ENCODE results near the gene HSPG2. TPM values are rescaled to one million over a fixed set of nuclear protein-coding genes. Genes with fewer than 3 reads are reported as not detected.

HSPG2 gene
- total RNA-seq, 2 experiments from 2014 or later, result 1.6 to 4.7 TPM

DNA sequence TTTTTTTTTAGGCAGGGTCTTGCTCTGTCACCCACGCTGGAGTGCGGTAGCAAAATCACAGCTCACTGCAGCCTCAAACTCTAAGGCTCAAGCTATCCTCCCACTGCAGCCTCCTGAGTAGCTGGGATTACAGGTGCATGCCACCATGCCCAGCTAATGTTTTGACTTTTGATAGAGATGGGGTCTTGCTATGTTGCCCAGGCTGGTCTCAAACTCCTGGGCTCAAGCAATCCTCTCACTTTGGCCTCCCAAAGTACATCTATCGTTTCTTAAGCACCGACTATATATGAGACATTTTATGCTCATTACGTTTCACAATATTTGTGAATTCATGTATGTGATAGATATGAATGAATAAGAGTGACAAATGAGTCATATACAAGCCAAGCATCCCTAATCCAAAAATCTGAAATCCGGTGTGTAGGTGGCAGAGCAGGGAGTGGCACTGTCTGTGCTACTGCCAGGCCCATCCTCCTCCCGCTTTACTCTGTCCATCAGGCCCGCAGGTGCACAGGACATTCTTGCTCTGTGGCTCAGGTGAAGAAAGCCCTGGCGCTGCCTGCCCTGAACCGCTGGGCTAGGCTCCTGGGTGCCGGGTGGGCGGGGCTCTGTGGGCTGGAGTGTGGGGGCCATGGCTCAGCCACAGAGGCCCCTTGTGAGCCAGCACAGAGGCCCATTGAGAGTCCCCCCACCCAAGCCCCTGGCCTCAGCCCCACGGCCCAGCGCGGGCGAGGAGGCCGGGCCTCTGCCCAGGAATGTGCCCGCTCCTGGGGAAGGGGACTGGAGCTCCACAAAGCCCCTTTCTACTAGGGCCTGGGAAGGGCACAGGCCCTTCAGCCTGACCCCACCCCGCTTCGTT, 45.3 kb downstream of the HSPG2 start:
- no peaks in the 10 kb centered on the region for H3K9me3 ChIP-seq (ENCODE audit: low read length)
- ChIA-PET POLR2A (no interaction called here), CTCF (ENCODE audit: unreplicated experiment) (no interaction called here)
- H3K79me2 ChIP-seq (ENCODE audit: insufficient read depth, low read depth, low read length), result no peaks in the 10 kb centered on the region
- no peak overlapping the region for H2AFZ ChIP-seq (ENCODE audit: low read length)
- H4K20me1 ChIP-seq (ENCODE audit: insufficient read depth, low read length), result no peaks in the 10 kb centered on the region
- H3K36me3 ChIP-seq (ENCODE audit: insufficient read depth, low read length), result no peaks in the 10 kb centered on the region
- no peak for TF ChIP-seq EZH2phosphoT487 (IDR thresholded peaks at IDR 0.05; ENCODE audit: borderline replicate concordance, low read depth, low read length)
- TF ChIP-seq, protein P1, sequence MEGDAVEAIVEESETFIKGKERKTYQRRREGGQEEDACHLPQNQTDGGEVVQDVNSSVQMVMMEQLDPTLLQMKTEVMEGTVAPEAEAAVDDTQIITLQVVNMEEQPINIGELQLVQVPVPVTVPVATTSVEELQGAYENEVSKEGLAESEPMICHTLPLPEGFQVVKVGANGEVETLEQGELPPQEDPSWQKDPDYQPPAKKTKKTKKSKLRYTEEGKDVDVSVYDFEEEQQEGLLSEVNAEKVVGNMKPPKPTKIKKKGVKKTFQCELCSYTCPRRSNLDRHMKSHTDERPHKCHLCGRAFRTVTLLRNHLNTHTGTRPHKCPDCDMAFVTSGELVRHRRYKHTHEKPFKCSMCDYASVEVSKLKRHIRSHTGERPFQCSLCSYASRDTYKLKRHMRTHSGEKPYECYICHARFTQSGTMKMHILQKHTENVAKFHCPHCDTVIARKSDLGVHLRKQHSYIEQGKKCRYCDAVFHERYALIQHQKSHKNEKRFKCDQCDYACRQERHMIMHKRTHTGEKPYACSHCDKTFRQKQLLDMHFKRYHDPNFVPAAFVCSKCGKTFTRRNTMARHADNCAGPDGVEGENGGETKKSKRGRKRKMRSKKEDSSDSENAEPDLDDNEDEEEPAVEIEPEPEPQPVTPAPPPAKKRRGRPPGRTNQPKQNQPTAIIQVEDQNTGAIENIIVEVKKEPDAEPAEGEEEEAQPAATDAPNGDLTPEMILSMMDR (conservative IDR thresholded peaks at IDR 0.05; ENCODE audit: low read length), result no peak
- no peak overlapping the region for H3K27ac ChIP-seq (ENCODE audit: low read depth, low read length, poor library complexity, severe bottlenecking)
- H3K4me2 ChIP-seq (ENCODE audit: low read length), result no peak overlapping the region
- no peaks in the 10 kb centered on the region for H3K9me2 ChIP-seq (ENCODE audit: insufficient read depth, low read length)
- H3K4me1 ChIP-seq (ENCODE audit: insufficient read depth, low read length, poor library complexity, severe bottlenecking), result no peaks in the 10 kb centered on the region
- DNase-seq (ENCODE audit: low spot score), result no peak
- intact Hi-C loops (cut with micrococcal nuclease; ENCODE audit: unreplicated experiment), result no loop called here
- H3K4me3 ChIP-seq (ENCODE audit: low read depth, low read length, poor library complexity, severe bottlenecking), result no peak overlapping the region
- BruUV-seq (replicated peaks), result no TSS peak

DNA sequence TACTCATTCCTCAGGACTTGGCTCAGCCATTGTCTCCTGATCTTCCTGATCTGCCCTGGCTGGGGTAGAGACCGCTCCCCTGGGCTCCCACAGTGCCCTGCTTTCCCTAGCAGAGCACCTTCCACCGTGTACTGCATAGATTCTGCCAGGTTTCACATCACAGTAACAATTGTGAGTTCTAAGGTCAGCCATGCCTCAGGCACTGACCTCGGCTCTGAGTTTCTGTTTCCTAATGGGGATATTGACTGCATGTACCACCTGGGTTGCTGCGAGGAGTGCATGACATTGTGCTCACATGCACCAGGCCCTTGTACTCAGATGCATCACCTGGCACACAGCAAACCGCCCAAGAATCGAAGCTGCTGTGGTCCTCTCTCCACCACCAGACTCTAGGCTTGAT, 46.0 kb downstream of the HSPG2 start:
- ChIA-PET CTCF (ENCODE audit: unreplicated experiment) (no interaction called here), POLR2A (no interaction called here)
- no peaks in the 10 kb centered on the region for H3K9me3 ChIP-seq (ENCODE audit: low read length)
- intact Hi-C loops (cut with micrococcal nuclease; ENCODE audit: unreplicated experiment), result no loop called here
- TF ChIP-seq, protein P1 (conservative IDR thresholded peaks at IDR 0.05; ENCODE audit: low read length), result no peak
- no peak for TF ChIP-seq EZH2phosphoT487 (IDR thresholded peaks at IDR 0.05; ENCODE audit: borderline replicate concordance, low read depth, low read length)
- H4K20me1 ChIP-seq (ENCODE audit: insufficient read depth, low read length), result no peaks in the 10 kb centered on the region
- DNase-seq (ENCODE audit: low spot score), result no peak
- H3K4me3 ChIP-seq (ENCODE audit: low read depth, low read length, poor library complexity, severe bottlenecking), result no peak overlapping the region
- no peak overlapping the region for H3K4me2 ChIP-seq (ENCODE audit: low read length)
- no peaks in the 10 kb centered on the region for H3K36me3 ChIP-seq (ENCODE audit: insufficient read depth, low read length)
- H3K4me1 ChIP-seq (ENCODE audit: insufficient read depth, low read length, poor library complexity, severe bottlenecking), result no peaks in the 10 kb centered on the region
- no peak overlapping the region for H2AFZ ChIP-seq (ENCODE audit: low read length)
- H3K9me2 ChIP-seq (ENCODE audit: insufficient read depth, low read length), result no peaks in the 10 kb centered on the region
- BruUV-seq (replicated peaks), result no TSS peak
- H3K27ac ChIP-seq (ENCODE audit: low read depth, low read length, poor library complexity, severe bottlenecking), result no peak overlapping the region
- H3K79me2 ChIP-seq (ENCODE audit: insufficient read depth, low read depth, low read length), result no peaks in the 10 kb centered on the region

DNA sequence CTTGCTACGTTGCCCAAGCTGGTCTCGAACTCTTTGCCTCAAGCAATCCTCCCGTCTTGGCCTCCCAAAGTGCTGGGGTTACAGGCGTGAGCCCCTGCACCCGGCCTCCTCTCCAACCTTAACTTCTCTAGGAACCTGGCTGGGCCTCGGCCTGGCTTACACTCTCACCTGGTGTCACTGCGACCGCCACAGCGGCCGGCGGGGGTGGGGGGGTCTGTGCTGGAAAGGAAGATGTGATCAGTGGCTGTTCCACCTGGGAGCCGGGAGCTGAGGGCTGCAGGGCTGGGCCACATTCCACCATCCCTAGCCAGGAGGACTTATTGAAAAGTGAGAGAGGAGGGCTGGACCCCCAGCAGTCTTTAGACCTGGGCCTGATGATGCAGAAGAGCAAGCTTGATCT, 48.6 kb downstream of the HSPG2 start:
- no peaks in the 10 kb centered on the region for H4K20me1 ChIP-seq (ENCODE audit: insufficient read depth, low read length)
- no peak overlapping the region for H3K4me3 ChIP-seq (ENCODE audit: low read depth, low read length, poor library complexity, severe bottlenecking)
- H3K4me2 ChIP-seq (ENCODE audit: low read length), result no peak overlapping the region
- no peak overlapping the region for H3K27ac ChIP-seq (ENCODE audit: low read depth, low read length, poor library complexity, severe bottlenecking)
- H3K36me3 ChIP-seq (ENCODE audit: insufficient read depth, low read length), result no peaks in the 10 kb centered on the region
- no peaks in the 10 kb centered on the region for H3K9me3 ChIP-seq (ENCODE audit: low read length)
- POLR2A ChIA-PET, result interaction anchor here (0.7 kb wide), 1 partner anchor 563 kb away, joined by 3 read pairs; no protein-coding TSS in a partner anchor
- CTCF ChIA-PET (ENCODE audit: unreplicated experiment), result no interaction called here
- H3K4me1 ChIP-seq (ENCODE audit: insufficient read depth, low read length, poor library complexity, severe bottlenecking), result no peaks in the 10 kb centered on the region
- DNase-seq (ENCODE audit: low spot score), result no peak
- intact Hi-C loops (cut with micrococcal nuclease; ENCODE audit: unreplicated experiment), result no loop called here
- TF ChIP-seq, protein P1 (conservative IDR thresholded peaks at IDR 0.05; ENCODE audit: low read length), result no peak
- TF ChIP-seq EZH2phosphoT487 (IDR thresholded peaks at IDR 0.05; ENCODE audit: borderline replicate concordance, low read depth, low read length), result no peak
- no TSS peak for BruUV-seq (replicated peaks)
- H3K79me2 ChIP-seq (ENCODE audit: insufficient read depth, low read depth, low read length), result no peaks in the 10 kb centered on the region
- H3K9me2 ChIP-seq (ENCODE audit: insufficient read depth, low read length), result no peaks in the 10 kb centered on the region
- no peak overlapping the region for H2AFZ ChIP-seq (ENCODE audit: low read length)
